Measurements from ENCODE around the gene SLC25A41.
A peak's percentile ranks its signal among the peaks of the same experiment; 100 is the strongest.

Gene SLC25A41

DNA sequence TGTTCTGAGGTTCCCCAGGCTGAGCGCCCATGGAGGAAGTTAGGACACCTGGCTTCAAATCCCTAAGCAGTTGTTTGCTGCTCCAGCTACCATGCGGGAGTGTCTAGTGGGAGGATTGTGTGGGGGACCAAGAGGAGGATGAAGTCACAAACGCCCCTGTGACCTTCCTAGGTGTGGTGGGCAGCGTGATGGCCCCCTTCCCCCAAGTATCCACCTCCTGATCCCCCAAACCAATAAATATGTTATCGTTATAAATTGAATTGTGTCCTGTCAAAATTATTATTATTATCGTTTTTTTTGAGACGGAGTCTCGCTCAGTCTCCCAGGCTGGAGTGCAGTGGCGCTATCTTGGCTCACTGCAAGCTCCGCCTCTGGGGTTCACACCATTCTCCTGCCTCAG lies at the start of gene SLC25A41:
TSS of gene SLC25A41 (minus strand) at position 101 of the 400 bp plus-strand sequence. CDS start at position 31, 70 bp downstream.
- DNase-seq: no peak

DNA sequence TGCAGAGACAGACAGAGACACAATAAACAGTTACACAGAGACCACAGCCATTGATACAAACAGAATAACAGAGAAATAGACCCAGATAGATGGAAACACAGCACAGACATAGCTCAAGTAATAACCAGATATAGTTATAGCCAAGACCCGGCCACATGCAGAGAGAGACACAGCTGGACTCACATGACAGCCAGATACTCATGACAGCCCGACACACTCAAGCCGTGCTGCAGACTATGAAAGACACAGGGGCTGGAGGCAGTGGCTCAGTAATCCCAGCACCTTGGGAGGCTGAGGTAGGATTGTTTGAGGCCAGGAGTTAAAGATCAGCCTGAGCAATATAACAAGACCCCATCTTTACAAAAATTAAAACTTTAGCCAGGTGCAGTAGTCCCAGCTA lies 49.7 kb upstream of the SLC25A41 start:
- DNase-seq: no peak

DNA sequence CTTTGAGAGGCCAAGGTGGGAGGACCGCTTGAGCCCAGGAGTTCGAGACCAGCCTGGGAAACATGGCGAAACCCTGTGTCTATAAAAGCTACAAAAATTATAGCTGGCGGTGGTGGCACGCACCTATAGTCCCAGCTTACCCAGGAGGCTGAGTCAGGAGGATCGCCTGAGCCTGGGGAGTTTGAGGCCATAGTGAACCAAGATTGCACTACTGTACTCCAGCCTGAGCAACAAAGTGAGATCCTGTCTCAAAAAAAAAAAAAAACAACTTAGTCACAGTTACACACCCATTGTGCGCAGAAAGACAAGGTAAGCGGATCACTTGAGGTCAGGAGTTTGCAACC lies 48.8 kb upstream of the SLC25A41 start:
- no peak for DNase-seq

DNA sequence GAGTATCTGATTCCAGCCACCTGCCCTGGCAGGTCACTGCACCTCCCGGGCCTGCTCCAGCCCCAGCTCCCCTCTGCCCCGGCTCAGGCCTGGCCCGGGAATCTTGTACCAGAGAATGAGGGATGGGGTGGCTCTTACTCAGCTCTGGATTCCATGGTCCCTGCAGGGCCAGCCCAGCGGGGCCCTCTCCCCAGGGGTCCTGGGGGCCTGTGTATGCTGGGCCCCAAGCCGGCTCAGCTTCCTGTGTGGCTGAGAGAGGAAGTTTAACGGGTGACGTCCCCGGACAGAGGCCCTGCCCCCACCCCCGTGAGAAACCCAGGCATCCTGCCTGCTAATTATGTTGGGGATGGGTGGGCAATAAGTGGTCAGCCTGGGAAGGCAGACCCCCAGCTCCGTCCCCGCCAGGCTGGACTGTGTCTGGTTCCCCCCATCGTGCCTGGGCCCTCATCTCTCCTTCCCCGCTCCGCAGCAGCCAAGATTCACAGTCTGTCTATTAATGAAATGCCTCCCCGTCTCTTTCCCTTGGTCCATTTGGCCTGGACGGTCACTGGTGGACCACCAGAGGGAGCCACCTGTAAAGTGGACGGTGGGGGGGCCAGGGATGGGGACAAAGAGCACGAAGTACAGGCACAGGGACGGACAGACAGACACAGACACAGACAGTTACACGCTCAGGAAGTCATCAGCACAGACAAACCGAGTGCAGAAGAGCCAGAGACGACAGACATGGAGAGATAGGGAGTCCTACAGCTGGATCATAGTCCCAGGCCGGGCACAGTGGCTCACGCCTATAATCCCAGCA lies 48.2 kb upstream of the SLC25A41 start, which contains the start of gene DENND1C:
TSS of gene DENND1C (minus strand) at position 247 of the 802 bp plus-strand sequence. CDS start at position 155, 92 bp downstream.
- DNase-seq: peak; percentile 70

DNA sequence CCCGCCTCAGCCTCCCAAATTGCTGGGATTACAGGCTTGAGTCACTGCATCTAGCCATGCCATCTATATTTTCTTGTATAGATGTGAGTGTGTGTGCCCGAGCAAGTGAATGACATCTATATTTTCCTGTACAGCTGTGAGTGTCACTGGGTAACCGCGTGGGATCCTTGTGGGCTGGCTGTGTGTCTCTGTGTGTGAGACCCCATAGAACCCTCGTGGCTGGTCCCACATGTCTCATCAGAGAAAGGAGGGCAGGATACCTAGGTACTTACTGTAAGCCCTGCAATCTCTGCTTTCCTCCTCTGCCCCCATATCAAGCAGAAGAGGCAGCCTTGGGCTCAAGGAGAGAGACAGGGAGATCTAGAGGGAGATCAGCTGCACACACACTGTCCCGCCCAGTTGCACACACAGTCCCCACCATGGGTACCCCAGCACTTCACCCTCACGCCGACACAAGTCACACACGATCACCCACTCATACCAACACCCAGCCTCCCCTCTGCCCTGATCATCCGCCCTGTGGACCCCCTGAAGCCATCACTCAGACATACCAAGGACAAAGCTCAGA lies 47.4 kb upstream of the SLC25A41 start:
- DNase-seq: no peak

DNA sequence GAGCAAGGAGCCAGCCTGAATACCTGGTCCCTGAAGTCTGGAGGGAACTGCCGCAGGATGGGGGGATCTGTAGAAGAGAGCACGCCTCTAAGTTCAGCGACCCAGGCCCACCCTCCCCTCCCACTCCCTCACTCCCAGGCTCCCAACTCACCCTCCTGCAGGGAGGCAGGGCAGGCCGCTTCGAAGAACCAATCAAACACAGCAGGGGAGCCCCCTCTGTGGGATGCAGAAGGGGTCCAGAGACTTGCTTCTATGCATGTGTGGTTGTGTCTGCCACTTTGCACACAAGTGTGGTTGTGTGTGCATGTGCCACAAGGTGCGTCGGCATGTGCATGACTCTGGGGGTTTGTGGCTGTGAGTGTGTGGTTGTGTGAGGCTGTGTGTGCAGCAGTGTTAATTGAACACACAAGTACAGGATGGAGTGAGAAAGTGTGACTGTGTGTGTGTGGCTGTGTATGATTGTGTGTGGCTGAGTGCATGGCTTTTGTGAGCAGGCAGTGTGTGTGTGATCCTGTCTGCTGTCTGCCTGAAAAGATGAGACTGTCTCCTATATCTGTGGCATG lies 46.4 kb upstream of the SLC25A41 start:
- DNase-seq: no peak

DNA sequence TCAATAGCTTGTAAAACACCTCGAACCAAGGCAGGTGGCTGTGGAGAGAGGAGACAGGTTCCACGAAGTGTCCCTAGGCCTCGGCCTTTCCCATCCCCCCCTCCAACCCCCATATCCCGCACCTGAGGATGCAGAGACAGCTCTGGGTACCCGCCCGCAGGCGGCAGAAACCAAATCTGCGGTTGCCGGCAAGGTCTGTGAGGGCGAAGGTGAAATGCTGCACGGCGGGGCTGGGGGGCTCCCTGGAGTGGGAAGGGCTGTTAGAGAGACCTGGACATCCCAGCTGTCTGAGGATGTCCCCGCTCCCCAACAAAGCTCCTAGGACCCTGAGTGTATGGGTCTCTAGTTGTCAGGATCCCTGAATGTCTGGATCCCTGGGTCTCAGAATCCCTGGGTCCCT lies 45.3 kb upstream of the SLC25A41 start:
- DNase-seq: no peak

DNA sequence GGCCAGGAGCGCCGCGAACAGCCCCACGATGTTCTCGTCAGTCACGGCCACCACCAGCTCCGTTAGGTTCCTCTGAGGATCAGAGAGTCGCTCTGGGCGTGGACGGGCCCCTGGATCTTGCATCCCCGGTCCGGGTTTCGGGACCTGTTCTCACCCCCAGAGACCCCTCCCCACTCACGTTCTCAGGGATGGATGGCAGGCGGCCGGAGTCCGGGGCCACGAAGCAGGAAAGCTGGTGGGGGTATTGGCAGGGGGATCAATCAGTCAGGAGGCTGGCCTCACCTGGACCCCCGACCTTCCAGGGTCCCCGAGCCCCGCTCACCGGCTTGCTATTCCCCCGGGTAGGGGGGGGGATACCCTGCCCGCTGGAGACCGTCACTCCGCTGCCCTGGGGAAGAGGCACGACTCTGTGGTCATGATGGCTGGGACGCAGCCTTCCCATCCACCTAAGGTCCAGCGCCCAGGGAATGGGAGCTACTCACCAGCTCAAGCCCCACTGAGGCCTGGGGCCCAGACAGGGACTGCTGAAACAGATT lies 43.4 kb upstream of the SLC25A41 start:
- no peak for DNase-seq

DNA sequence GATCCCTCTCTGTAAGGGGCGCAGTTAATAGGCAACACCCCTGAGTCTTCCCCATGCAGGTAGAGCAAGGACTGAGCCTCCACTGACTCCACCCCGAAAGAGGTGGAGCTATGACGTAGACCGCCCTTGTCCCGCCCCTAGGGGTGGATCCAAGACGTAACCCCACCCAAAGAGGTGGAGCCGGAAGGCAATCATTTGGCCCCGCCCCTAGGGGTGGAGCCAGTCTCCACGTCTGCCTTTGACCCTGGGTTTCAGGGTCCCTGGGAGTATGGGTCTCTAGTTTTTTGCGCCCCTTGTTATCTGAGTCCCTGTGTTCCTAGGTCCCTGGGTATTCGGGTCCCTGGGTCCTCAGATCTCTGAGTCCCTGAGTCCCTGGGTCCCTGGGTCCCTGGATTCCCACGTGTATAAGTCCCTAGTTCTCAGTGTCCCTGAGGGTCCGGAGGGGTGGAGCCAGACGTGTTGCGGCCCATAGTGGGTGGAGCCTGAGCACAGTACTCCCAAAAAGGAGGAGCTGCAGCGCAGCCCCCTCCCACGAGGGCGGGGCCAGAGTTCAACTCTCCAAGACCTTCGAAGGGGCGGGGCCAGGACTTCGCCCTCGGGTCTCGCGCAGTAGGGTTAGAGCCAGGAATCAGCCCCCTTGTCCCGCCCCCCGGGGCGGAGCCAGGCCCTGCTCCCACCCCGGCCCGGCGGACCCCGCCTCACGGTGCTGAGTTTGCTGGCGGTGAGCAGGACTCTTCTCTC lies 42.8 kb upstream of the SLC25A41 start:
- DNase-seq: peak; percentile 65

DNA sequence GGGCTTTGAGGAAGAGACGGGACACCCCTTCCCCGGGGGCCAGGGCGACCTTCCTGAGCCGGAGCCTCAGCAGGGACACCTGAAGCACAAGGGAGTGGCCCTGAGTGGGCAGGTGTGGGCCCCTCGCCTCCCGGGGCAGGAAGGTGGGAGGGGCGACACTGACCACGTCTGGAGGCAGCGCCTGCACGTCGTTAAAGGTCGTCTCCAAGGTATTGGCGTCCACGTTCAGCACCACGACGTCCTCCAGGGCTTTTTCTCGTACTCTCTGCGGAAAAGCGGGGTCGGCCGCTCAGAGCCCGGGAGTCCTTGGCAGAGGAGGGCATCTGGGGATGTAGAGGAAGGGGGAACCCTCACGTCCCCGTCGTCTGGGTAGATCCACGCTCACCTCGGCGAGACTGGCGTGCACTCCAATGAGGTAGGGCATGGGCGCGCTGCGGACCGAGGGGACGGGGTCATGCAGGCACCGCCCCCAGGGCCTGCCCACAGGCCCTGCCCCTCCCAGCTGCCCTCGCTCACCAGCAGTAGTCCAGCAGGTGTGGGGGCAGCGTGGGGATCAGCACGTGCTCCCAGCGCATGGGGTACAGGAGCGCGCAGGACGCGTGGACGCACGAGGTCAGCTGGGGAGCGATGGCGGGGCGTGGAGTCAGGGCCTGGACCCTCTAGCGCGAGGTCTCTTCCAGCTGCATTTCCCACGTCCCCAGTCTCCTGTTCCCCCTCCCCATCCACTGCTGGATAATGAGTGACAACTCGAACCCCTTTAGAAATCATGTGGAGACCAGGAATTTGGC lies 42.0 kb upstream of the SLC25A41 start:
- no peak for DNase-seq

DNA sequence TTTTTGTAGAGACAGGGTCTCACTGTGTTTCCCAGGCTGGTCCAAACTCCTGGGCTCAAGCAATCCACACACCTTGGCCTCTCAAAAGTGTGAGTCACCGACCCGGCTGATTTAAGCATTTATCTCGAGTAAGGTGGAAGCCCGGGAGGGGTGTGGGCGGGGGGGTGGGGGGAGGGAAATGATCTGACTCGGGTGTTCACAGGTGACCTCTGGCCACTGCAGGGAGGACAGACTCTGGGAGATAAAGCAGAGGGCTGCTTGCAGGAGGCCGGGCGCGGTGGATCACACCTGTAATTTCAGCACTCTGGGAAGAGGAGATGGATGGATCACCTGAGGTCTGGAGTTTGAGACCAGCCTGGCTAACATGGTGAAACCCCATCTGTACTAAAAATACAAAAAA lies 40.1 kb upstream of the SLC25A41 start:
- no peak for DNase-seq

DNA sequence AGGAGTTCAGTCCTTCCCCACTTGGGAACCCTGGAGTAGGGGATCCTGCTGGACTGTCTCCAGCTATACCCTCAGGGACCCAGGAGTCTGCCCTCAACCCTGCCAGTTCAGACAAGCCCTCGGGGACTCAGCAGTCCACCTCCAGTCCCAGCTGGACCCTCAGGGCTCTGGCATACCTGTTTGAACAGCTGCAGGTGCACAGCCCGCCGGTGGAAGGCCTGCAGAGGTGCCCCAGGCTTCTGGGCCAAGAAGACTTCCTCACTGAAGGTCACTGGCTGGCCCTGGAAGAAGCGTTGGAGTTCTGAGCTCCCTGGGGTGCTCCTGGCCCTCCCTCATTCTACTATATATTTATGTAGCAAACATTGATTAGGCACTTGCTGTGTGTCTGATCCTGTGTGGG lies 39.1 kb upstream of the SLC25A41 start:
- DNase-seq: no peak

DNA sequence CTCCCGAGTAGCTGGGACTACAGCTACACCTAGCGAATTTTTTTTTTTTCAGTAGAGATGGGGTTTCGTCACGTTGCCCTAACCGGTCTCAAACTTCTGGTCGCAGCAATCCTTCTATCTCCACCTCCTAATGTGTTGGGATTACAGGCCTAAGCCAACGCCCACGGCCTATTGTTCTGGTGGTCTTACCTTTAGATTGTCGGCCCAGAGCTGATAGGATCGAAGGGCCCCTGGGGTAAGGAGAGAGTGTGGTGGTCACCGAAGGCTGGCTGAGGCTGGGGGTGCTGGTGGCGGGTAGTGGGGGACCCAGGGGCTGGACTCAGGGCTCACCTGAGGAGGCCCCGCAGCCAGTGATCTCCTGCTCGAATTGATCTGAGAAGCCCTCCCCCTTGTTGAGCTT lies 37.5 kb upstream of the SLC25A41 start:
- no peak for DNase-seq

DNA sequence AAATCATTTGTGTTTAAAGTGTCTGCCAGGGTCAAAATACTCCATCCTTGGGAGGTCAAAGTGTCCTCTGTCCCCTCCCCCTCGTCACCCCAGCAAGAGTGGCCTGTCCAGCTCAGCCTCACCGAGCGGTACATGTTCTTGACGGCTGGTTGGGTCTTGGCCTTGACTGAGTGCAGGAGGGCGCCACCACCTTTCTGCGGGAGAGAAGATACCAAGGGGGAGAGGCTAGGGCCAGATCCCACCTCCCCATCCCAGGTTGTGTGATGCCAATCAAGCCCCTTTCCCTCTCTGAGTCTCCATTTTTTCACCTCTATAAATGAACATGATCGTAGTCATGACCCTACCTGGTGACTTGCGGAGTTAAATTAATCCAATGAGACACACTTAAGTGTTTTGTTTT lies 36.6 kb upstream of the SLC25A41 start:
- DNase-seq: no peak

DNA sequence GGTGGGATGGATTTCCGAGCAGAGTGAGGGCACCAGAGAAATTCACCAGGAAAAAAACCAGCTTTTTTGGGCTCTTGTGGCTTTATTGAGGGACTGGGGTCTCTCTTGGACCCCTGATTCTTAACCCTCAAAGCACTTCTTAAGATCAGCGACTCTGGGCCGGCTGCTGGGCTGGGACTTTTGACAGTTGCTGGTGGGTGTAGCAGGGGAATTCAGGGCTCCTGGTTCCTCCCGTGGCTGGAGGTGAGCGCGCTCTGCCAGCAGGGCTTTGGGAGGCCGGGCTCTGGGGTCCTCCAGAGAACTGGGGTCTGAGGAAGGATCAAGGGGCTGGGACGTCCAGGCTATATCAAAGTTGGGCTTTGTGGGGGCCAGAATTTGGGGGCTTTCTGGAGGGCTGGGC lies 33.8 kb upstream of the SLC25A41 start:
- DNase-seq: no peak

DNA sequence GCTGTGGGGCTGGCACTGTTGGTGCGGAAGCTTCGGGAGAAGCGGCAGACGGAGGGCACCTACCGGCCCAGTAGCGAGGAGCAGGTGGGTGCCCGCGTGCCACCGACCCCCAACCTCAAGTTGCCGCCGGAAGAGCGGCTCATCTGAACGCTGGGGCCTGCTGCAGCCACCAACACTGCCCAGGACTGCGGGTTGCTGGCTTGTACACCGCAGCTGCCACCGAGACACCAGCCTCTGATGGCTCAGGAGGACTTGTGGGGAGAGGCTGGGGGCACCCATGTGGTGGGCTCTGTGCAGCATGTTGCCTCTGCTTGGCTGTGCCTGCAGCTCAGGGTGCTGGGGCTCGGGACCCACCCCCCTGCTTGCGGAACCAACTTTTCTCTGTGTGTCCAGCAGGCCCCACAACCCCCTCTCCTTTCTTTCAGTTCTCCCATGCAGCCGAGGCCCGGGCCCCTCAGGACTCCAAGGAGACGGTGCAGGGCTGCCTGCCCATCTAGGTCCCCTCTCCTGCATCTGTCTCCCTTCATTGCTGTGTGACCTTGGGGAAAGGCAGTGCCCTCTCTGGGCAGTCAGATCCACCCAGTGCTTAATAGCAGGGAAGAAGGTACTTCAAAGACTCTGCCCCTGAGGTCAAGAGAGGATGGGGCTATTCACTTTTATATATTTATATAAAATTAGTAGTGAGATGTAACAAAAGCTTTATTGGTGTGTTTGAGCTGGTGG lies 33.1 kb upstream of the SLC25A41 start:
- DNase-seq: no peak

DNA sequence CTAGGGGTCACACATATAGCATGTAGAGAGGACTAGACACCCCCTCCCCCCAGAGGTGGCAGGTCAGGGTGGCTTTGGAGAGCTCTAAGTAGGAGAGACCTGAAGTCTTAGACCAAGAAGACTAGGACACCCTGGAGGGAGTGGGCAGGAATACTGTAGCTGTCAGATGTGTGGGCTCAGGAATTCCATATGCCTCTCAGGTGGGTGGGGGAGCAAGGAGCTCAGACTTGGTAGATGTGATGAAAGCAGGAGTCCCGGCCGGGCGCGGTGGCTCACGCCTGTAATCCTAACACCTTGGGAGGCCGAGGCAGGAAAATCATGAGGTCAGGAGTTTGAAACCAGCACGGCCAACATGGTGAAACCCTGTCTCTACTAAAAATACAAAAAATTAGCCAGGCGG lies 32.1 kb upstream of the SLC25A41 start:
- DNase-seq: no peak

DNA sequence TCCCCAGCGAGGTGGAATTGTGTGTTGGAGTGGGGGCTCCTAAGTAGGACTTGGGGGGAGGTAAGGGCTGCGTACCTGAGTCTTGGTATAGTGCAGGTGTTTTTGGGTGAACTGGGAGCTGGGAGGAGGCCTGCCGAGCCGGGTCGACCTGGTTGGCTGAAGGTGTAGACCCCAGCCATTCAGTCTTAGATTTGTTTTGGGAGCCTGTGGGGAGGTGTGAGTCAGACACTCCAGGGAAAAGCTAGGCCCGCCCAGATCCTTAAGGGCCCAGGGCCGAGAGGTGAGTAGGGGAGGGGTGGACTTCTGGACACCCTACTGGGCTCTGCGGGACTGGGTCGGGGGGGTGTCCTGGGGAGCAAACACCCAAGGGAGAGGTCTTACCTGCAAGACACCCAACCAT lies 31.4 kb upstream of the SLC25A41 start:
- DNase-seq: no peak

DNA sequence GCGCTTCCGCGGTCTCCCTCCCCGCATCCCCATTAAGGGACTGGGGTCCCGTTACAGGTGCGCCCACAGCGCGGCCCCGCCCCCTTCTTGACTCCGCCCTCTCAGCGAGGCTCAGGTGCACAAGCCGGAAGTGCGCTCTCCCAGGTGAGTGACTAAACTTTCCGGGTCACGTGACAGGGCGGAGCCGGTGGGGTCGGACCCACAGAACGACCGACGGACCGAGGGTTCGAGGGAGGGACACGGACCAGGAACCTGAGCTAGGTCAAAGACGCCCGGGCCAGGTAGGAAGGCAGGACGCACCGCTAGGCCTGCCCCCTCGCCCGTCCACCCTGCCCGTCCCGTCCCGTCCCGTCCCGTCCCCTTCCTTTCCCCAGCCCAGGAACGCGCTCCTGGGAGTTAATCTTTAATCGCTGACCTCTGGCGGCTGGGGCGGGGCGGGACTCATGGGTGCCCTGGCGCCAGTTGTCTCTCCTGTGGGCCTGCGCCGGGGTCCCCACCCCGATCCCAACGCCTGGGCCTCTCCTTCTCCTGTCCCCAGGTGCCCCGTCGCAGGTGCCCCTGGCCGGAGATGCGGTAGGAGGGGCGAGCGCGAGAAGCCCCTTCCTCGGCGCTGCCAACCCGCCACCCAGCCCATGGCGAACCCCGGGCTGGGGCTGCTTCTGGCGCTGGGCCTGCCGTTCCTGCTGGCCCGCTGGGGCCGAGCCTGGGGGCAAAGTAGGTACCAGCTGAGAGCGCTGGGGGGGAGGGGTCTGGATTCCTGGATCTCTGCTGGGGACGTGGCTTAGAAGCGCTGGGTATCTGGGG lies 30.7 kb upstream of the SLC25A41 start, which contains the start of gene CRB3:
TSS of gene CRB3 (plus strand) at position 202 of the 804 bp plus-strand sequence. CDS start at position 633, 431 bp downstream.
- DNase-seq: peak; percentile 32

DNA sequence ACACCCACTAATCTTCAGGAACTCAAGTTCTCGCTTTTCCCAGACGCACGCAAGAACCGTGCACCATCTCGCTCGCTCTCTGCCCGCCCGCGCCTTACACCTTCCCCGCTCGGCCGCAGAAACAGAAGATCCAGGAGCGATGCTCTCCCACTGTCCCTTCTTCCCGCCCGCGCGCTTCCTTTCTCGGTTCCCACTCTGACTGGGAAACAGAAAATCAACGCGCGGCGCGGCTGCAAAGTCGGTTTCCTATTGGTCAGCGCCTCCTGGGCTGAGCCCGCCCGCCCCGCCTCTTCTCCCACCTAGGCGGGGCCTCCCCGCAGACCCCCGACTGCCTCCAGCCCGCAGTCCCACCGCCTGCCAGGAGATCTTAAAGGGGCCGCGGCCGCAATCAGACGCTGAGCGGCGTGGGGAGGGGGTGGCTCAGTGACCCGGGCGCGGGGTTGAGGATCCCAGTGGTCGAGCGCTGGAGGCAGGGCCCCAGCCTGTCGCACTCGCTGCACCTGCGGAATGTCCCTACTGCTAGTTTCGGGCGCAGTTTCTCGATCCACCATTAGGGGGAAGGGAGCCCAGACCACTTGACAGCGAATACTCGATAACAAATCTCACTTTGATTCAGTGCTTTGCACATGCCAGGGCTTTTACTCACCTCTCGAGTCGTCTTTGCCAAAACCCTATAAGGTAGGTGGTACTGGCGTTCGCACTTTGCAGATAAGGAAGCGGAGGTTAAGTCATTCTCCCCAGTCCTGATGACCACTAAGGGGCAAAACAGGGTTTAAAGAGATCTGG lies 26.7 kb upstream of the SLC25A41 start:
- DNase-seq: peak; percentile 99
